C4-2B (cell line): ENCODE results near the gene LGR4.

ENCODE experiments used
- H3K27ac ChIP-seq: fragments of 450-650 bp; 2 replicates; pipeline ENCODE4 v1.5.1; 2017
- ZFX ChIP-seq: fragments of 450-650 bp; IDR thresholded peaks from 2 replicates; pipeline ENCODE4 v1.6.1; 2017
- TF ChIP-seq, protein P1 (sequence below): fragments of 450-650 bp; conservative IDR thresholded peaks from 2 replicates; pipeline ENCODE4 v1.5.1; 2017; ENCODE audit warnings: mild to moderate bottlenecking

The LGR4 gene

DNA sequence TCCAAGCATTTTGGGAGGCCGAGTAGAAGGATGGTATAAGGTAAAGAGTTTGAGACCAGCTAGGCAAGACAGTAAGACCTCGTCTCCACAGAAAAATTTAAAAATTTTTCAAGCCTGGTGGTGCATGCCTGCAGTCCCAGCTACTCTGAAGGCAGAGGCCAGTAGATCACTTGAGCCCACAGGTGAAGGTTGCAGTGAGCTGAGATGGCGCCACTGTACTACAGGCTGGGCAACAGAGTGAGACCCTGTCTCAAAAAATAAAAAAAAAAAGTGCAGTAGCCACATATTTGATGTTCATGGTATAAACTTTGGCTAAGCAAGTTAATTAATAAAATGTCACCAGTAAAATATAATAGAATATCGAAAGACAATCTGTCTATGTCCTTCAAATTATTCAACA, 27.0 kb downstream of the LGR4 start:
- no peak for TF ChIP-seq ZFX
- TF ChIP-seq, protein P1, sequence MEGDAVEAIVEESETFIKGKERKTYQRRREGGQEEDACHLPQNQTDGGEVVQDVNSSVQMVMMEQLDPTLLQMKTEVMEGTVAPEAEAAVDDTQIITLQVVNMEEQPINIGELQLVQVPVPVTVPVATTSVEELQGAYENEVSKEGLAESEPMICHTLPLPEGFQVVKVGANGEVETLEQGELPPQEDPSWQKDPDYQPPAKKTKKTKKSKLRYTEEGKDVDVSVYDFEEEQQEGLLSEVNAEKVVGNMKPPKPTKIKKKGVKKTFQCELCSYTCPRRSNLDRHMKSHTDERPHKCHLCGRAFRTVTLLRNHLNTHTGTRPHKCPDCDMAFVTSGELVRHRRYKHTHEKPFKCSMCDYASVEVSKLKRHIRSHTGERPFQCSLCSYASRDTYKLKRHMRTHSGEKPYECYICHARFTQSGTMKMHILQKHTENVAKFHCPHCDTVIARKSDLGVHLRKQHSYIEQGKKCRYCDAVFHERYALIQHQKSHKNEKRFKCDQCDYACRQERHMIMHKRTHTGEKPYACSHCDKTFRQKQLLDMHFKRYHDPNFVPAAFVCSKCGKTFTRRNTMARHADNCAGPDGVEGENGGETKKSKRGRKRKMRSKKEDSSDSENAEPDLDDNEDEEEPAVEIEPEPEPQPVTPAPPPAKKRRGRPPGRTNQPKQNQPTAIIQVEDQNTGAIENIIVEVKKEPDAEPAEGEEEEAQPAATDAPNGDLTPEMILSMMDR, result no peak
- no peak overlapping the region for H3K27ac ChIP-seq

DNA sequence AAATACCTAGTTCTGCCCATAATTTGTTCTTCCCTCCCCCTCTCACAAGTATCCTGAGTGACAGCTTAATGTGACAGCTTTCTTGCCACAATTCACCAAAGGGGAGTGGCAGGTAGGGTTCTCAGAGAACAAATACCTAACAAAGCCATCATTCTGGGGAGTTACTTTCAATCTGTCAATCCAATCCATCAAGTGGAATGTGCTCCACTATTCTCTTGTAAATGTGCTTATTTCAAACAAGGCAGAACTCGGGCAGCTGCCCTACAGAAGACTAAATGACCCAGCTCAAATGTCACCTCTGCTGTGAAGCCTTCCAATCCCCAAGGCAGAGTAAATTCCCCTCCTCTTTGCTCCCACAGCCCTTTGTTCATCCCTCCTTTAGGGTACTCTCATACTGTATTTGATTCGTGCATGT, 27.8 kb downstream of the LGR4 start:
- TF ChIP-seq ZFX, result no peak
- TF ChIP-seq, protein P1, result no peak
- H3K27ac ChIP-seq, result no peak overlapping the region

DNA sequence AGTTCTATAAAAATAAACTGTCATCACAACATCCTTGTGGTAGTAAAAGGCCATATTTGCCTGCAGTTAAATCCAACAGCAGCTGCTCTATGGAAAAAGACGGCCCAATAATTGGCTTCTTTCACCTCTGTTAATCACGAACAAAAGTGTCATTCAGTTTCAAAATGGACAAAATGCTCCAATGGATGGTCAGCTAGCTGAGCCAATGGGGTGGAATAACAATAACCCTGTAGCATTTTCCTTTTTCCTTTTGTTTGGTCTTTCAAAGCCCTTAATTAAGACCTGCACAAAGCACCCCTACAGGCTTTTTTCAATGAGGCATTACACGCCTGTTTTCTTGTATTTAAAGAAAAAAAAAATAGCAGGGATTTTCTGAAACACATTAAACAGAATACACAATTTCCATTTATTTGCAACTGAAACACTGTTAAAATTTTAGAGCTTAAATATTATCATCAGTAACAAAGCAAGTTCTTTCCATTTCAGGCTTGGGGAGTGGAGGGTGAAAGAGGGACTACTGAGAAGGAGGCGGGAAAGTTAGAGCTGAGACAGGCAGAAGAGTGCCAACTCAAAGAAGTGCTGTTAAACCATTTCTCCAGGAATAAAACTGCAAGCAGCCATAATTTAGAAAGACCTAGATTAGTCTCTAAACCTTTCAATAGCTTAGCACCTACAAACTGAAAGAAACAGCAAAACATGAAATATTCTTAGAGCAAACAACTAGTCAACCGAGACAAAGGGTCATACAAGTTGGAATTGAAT, 28.7 kb downstream of the LGR4 start:
- H3K27ac ChIP-seq, result no peak overlapping the region
- TF ChIP-seq ZFX, result no peak
- TF ChIP-seq, protein P1, result no peak

DNA sequence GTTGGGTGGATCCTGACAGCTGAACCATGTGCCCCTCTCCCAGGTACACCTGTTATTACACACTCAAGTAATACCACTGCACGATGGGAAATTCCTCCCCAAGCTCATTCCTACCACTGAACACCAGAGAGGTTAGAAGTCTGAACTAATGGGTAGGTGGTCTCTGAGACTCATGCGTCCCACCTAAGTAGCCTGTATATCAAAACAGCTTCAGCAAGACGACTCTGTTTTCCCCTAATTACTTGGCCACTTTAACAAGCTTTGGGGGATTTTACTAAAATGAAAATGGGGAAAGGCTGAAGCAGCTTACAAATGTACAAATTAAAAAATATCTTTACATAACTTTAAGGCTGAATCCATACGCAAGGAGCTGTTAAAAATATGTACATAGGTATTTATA, 29.4 kb downstream of the LGR4 start:
- TF ChIP-seq ZFX, result no peak
- TF ChIP-seq, protein P1, result no peak
- no peak overlapping the region for H3K27ac ChIP-seq

DNA sequence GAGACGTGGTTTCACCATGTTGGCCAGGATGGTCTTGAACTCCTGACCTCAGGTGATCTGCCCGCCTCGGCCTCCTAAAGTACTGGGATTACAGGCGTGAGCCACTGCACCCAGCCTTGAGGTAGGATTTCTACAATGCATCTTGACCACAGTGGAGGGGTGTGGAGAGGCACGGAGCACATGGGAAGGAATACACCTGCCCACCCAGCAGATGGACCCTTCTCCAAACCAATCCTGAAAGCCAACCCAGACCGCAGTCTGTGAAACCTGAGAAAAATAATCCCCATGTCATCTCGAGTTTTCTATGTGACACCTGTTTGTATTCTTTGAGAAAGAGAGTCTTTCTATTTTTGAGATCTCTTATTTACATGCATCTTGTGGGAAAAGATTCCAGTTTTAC, 32.5 kb downstream of the LGR4 start:
- no peak overlapping the region for H3K27ac ChIP-seq
- TF ChIP-seq, protein P1, result no peak
- no peak for TF ChIP-seq ZFX

DNA sequence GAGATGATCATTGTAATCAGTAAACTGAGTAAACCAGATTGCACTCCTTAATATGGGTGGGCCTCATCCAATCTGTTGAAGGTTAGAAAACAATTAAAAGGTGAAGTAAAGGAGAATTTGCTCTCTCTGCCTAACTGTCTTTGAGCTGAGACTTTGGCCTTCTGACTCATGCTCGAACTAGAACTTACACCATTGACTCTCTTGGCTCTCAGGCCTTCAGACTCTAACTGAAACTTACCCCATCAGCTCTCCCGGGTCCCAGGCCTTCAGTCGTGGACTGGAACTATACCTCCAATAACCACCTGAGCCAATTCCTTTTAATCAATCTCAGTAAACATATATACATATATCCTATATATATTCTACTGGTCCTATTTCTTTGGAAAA, 34.0 kb downstream of the LGR4 start:
- H3K27ac ChIP-seq, result no peak overlapping the region
- TF ChIP-seq, protein P1, result no peak
- TF ChIP-seq ZFX, result no peak

DNA sequence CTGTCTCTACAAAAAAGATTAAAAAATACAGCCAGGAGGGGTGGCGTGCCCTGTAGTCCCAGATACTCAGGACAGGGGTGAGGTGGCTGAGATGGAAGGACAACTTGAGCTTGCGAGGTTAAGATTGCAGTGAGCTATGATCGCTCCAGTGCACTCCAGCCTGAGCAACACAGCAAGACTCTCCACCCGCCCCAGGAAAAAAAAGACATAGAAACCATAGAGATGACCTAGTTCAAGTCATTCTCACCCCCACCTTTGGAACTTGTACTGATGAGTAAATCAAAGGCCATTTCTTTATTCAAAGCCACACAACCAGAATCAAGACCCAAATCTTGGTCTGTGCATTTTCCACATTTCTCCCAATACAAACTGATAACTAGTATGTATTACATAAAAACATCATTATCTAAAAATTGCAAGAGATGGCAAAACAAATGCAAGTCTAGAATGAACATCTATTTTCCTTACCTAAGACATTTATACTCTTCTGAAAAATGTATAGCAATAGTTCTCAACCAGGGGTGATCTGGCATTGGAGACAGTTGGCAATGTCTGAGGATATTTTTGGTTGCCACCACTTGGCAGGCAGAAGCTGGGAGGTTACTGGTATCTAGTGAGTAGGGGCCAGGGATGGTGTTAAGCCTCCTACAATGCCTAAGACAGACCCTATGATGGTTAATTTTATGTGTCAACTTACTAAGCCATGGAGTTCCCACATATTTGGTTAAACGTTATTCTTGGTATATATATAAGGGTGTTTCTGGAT, 34.6 kb downstream of the LGR4 start:
- TF ChIP-seq ZFX, result no peak
- no peak overlapping the region for H3K27ac ChIP-seq
